Gastrocnemius medialis (tissue), 4 donors: Measurements from ENCODE around the gene RHBDL1. TPM values are rescaled to one million over a fixed set of nuclear protein-coding genes. Genes with fewer than 3 reads are reported as not detected.

Source experiments
- ATAC-seq, 2 donors: fragments of 150-250 bp; one replicate each; pipeline ENCODE4 v1.9.1; 2016
- DNase-seq, 2 donors: peaks; one replicate each; pipeline ENCODE4 v3.0.0-alpha.2; 2019
- H3K27ac ChIP-seq, 4 donors: fragments of 200-600 bp; sonication (generic); 1 replicate in 1 of 4; 2 replicates in 3 of 4; pipeline ENCODE4 v1.5.1; 2016 to 2018; ENCODE audit warnings: mild to moderate bottlenecking in 2 of 4, moderate library complexity in 1 of 4
- H3K27me3 ChIP-seq, 3 donors: fragments of 200-600 bp; sonication (generic) in 2 of 3; 1 replicate in 1 of 3; 2 replicates in 2 of 3; pipeline versions ENCODE4 v1.5.1 to v1.6.0; 2016 to 2019; ENCODE audit warnings: mild to moderate bottlenecking in 1 of 3, moderate library complexity in 1 of 3
- H3K36me3 ChIP-seq, 2 donors: fragments of 200-600 bp; sonication (generic) in 1 of 2; one replicate each; pipeline ENCODE4 v1.5.1; 2017 to 2018
- H3K4me1 ChIP-seq, 2 donors: fragments of 200-600 bp; sonication (generic) in 1 of 2; one replicate each; pipeline ENCODE4 v1.5.1; 2016 to 2017; ENCODE audit warnings: mild to moderate bottlenecking in 2 of 2
- H3K4me3 ChIP-seq, 4 donors: fragments of 200-600 bp; sonication (generic) in 3 of 4; 1 replicate in 1 of 4; 2 replicates in 3 of 4; pipeline ENCODE4 v1.5.1; 2016 to 2019; ENCODE audit warnings: mild to moderate bottlenecking in 2 of 4
- H3K9me3 ChIP-seq, 3 donors: fragments of 200-600 bp; sonication (generic) in 2 of 3; 1 replicate in 1 of 3; 2 replicates in 2 of 3; pipeline ENCODE4 v1.5.1; 2016 to 2019
- CTCF ChIP-seq, 5 experiments: fragments of 450-650 bp in 3 of 5; fragments of 200-600 bp in 2 of 5; sonication (generic) in 2 of 5; IDR thresholded peaks in 4 of 5; conservative IDR thresholded peaks in 1 of 5; 1 replicate in 4 of 5; 2 replicates in 1 of 5; pipeline ENCODE4 v1.5.1; 2016 to 2019; ENCODE audit warnings: antibody characterized with exemption in 5 of 5, mild to moderate bottlenecking in 3 of 5, moderate library complexity in 3 of 5
- POLR2A ChIP-seq, 2 donors: fragments of 450-650 bp; IDR thresholded peaks; one replicate each; pipeline ENCODE4 v1.6.1; 2017; ENCODE audit warnings: antibody characterized with exemption in 2 of 2, mild to moderate bottlenecking in 2 of 2, moderate library complexity in 2 of 2
- in situ Hi-C, 4 donors: fragments of 200-750 bp; cut with MboI; loops; one replicate each; pipeline versions ENCODE4 v1.15.0 to v1.8.0; 2017; ENCODE audit warnings: low sequenced_read_pairs in 4 of 4
- intact Hi-C: fragments of 100-400 bp; cut with DNase I; formaldehyde crosslinking; loops from one replicate; pipeline ENCODE4 v1.15.1; 2023; ENCODE audit warnings: low total_unique reads
- total RNA-seq, 4 donors: library from RNA; depleted of rRNA; stranded (reverse); fragments of >200 nt; gene quantifications; one replicate each; pipeline versions ENCODE4 v1.1.0 to v1.2.3, GENCODE V29; 2016

The RHBDL1 gene
- total RNA-seq, 4 donors from 2014 or later, result 0.31 TPM; not detected in 3

- no peaks in the 10 kb centered on the region for H3K9me3 ChIP-seq
- ATAC-seq (no peak), DNase-seq (no peak)
- peaks cover 11 to 12% of the 10 kb centered on the region in 2 donors for H3K4me1 ChIP-seq
- intact Hi-C loops, result no loop called here
- no peak overlapping the region for H3K4me3 ChIP-seq
- H3K36me3 ChIP-seq, result peaks cover 0 to 11% of the 10 kb centered on the region in 2 donors
- TF ChIP-seq CTCF (IDR thresholded peaks at IDR 0.05 in 4 of 5, conservative IDR thresholded peaks at IDR 0.05 in 1 of 5) (no peak), POLR2A (IDR thresholded peaks at IDR 0.05) (no peak)
- H3K27me3 ChIP-seq, result no peaks in the 10 kb centered on the region
- in situ Hi-C loops, result no loop called here
- no peak overlapping the region for H3K27ac ChIP-seq
Measured at GRCh38 chr16:628321-629061, 47.0 kb upstream of the RHBDL1 start.

DNA sequence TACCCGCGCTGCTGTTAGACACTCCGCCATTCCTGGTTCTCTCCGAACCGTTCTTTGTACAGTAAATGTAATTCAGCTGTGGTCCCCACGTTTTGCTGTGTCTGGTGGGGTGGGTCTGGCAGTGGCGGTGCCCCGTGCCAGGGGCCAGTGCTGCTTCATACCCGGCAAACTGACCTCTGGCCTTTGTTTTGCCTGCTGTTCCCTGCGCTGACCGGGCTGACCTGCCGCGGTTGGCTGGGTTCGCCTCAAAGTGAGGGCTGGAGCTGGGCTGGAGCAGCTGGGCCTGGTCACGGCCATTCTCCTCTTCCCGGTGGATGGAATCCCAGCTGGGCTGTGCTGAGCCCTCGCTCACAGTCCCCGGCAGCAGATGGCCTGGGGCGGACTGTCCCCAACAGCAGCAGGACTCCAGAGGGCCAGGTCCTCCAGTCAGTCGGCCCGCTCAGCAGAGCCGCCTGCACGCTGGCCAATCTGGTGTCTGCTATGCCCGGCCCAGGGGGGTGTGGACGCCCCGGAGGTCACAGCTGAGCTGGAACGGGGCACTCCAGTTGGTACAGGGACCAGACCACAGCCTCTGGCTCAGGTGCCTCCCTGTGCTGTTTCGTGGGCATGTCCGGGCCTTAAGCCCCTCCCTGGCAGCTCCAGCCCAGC is 46.2 kb upstream of the RHBDL1 start:
- peaks cover 11 to 12% of the 10 kb centered on the region in 2 donors for H3K4me1 ChIP-seq
- no peaks in the 10 kb centered on the region for H3K9me3 ChIP-seq
- peak in 1 of 2 donors; percentile 17 for ATAC-seq
- H3K36me3 ChIP-seq, result peaks cover 0 to 18% of the 10 kb centered on the region in 2 donors
- in situ Hi-C loops, result no loop called here
- intact Hi-C loops, result no loop called here
- no peak for DNase-seq
- no peak for TF ChIP-seq CTCF (IDR thresholded peaks at IDR 0.05 in 4 of 5, conservative IDR thresholded peaks at IDR 0.05 in 1 of 5)
- TF ChIP-seq POLR2A (IDR thresholded peaks at IDR 0.05), result no peak
- peak overlapping the region; percentile 7 to 36 (median 22) for H3K27ac ChIP-seq
- no peaks in the 10 kb centered on the region for H3K27me3 ChIP-seq
- H3K4me3 ChIP-seq, result no peak overlapping the region

DNA sequence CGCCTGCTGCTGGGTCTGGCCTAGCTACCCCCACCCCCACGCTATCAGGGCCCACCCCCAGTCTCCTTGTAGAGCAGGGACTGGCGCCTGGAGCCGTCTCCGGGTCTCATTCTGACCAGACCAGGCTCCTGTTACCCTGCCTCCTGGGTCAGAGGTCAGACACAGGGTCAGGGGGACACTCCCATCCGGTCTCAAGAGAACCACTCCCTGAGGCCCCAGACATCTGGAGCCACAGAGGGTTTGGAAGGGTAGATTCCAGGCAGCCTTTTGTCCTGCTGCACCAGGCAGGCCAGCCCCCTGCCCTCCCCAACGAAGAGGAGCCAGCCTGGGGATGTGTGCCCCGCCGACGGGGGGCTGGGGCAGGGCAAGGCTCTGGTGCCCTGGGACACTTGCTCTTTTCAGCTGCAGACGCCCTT is 45.6 kb upstream of the RHBDL1 start:
- ATAC-seq (peak in 1 of 2 donors; percentile 4), DNase-seq (no peak)
- peak overlapping the region in 3 of 4 donors; percentile 7 to 36 (median 27) for H3K27ac ChIP-seq
- H3K4me1 ChIP-seq, result peaks cover 11 to 12% of the 10 kb centered on the region in 2 donors
- in situ Hi-C loops (no loop called here), intact Hi-C loops (no loop called here)
- peaks cover 0 to 19% of the 10 kb centered on the region in 2 donors for H3K36me3 ChIP-seq
- H3K9me3 ChIP-seq, result no peaks in the 10 kb centered on the region
- TF ChIP-seq CTCF (IDR thresholded peaks at IDR 0.05 in 4 of 5, conservative IDR thresholded peaks at IDR 0.05 in 1 of 5) (no peak), POLR2A (IDR thresholded peaks at IDR 0.05) (no peak)
- no peak overlapping the region for H3K4me3 ChIP-seq
- no peaks in the 10 kb centered on the region for H3K27me3 ChIP-seq

DNA sequence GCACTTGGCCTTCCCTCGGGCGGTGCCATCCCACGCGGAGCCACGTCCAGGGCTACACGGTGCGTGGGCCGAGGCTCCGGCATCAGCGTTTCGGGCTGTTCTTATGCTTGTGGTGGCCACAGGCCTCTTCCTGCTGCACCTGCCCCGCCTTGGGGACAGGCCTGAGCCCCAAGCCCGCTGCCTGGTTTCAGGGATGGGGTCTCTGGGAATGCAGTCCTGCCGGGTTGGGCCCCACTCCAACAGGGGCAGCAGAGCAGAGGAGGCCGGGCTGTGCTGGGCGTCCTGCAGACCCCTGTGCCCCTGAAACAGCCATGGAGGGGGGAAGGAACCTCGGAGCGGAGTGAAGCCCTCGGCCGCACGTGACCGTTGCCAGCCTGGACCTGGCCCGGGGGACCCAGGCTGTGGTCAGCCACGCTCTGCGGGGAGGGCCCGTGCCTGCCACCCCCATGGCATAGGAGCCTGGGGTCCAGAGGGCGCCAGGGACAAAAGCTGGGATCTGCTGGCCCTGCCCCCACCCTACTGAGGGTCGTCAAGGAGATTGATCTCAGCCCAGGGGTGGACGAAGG is 45.1 kb upstream of the RHBDL1 start:
- no peak for DNase-seq
- no peak for ATAC-seq
- intact Hi-C loops (no loop called here), in situ Hi-C loops (no loop called here)
- H3K27ac ChIP-seq, result peak overlapping the region in 2 of 4 donors; percentile 7 to 36
- H3K36me3 ChIP-seq, result peaks cover 0 to 19% of the 10 kb centered on the region in 2 donors
- H3K27me3 ChIP-seq, result no peaks in the 10 kb centered on the region
- no peak overlapping the region for H3K4me3 ChIP-seq
- H3K9me3 ChIP-seq, result no peaks in the 10 kb centered on the region
- H3K4me1 ChIP-seq, result peaks cover 14 to 15% of the 10 kb centered on the region in 2 donors
- TF ChIP-seq CTCF (IDR thresholded peaks at IDR 0.05 in 4 of 5, conservative IDR thresholded peaks at IDR 0.05 in 1 of 5) (no peak), POLR2A (IDR thresholded peaks at IDR 0.05) (no peak)
